ENCODE measurements around the gene JAZF1.

DNA sequence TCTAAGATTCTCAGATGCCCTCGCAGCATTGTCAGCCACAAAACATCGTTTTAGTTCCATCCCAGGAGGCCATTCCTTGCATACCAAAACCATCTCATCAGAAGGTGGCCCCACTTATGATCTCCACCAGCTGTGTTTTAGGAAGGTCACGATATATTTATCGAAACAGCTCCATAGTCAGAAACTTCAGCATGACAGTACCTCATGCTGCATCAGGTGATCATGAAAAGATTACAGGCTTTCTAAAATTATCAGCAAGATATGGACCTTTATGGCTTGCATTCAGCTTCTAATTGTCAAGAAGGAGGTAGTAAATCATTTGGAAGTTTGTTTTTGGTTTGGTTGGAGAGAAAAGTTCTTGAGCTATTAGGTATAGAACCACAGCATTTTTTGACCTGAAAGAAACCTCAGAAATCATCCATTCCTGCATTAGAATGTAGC, 20.0 kb downstream of the JAZF1 start:
- TF ChIP-seq, protein P1, sequence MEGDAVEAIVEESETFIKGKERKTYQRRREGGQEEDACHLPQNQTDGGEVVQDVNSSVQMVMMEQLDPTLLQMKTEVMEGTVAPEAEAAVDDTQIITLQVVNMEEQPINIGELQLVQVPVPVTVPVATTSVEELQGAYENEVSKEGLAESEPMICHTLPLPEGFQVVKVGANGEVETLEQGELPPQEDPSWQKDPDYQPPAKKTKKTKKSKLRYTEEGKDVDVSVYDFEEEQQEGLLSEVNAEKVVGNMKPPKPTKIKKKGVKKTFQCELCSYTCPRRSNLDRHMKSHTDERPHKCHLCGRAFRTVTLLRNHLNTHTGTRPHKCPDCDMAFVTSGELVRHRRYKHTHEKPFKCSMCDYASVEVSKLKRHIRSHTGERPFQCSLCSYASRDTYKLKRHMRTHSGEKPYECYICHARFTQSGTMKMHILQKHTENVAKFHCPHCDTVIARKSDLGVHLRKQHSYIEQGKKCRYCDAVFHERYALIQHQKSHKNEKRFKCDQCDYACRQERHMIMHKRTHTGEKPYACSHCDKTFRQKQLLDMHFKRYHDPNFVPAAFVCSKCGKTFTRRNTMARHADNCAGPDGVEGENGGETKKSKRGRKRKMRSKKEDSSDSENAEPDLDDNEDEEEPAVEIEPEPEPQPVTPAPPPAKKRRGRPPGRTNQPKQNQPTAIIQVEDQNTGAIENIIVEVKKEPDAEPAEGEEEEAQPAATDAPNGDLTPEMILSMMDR (conservative IDR thresholded peaks at IDR 0.05), result no peak
- no peak for TF ChIP-seq EZH2 (IDR thresholded peaks at IDR 0.05; ENCODE audit: low read depth)

Data from PC-9 (cell line).